Memory B cell (primary cell): Measurements from ENCODE around the gene ZNF256.
A peak's percentile ranks its signal among the peaks of the same experiment; 100 is the strongest.

Experiments
- ATAC-seq: fragments of 150-1000 bp; cut with Tn5 transposase; 2 replicates; pipeline ENCODE4 v1.10.0; 2021; ENCODE audit warnings: low read depth, mild to moderate bottlenecking, moderate library complexity
- DNase-seq, 2 donors: peaks; one replicate each; pipeline ENCODE4 v3.0.0; 2022; ENCODE audit warnings: low spot score in 2 of 2
- H3K27ac Mint-ChIP-seq: one replicate; pipeline ENCODE4 v1.8.0; 2022; ENCODE audit warnings: mild to moderate bottlenecking, moderate library complexity, mixed read lengths
- H3K27me3 Mint-ChIP-seq: one replicate; pipeline ENCODE4 v1.8.0; 2022; ENCODE audit warnings: mixed read lengths
- H3K36me3 Mint-ChIP-seq: one replicate; pipeline ENCODE4 v1.8.0; 2022; ENCODE audit warnings: mild to moderate bottlenecking, mixed read lengths
- H3K4me1 Mint-ChIP-seq: one replicate; pipeline ENCODE4 v1.8.0; 2022; ENCODE audit warnings: mixed read lengths
- H3K4me3 Mint-ChIP-seq: one replicate; pipeline ENCODE4 v1.8.0; 2022; ENCODE audit warnings: mild to moderate bottlenecking, moderate library complexity, mixed read lengths
- H3K9me3 Mint-ChIP-seq: one replicate; pipeline ENCODE4 v1.8.0; 2022; ENCODE audit warnings: mixed read lengths

ZNF256 gene

GRCh38 chr19:57947419-57948134 is at the start of gene ZNF256:
Gene ZNF256 (minus strand): TSS chr19:57947706. CDS start chr19:57947474, 232 bp downstream.
- Mint-ChIP-seq H3K27me3 (no peaks in the 10 kb centered on the region), H3K4me3 (peak within 1 kb of the TSS; percentile 97), H3K27ac (peak within 1 kb of the TSS; percentile 93), H3K36me3 (peaks cover 35% of the 10 kb centered on the region), H3K9me3 (peaks cover 27% of the 10 kb centered on the region), H3K4me1 (peaks cover 15% of the 10 kb centered on the region)
- ATAC-seq (peak; percentile 95), DNase-seq (peak; percentile 75 to 85)

- H3K4me1 Mint-ChIP-seq, result peaks cover 6% of the 10 kb centered on the region
- peaks cover 77% of the 10 kb centered on the region for H3K36me3 Mint-ChIP-seq
- H3K9me3 Mint-ChIP-seq, result peaks cover 28% of the 10 kb centered on the region
- ATAC-seq (no peak), DNase-seq (no peak)
- no peaks in the 10 kb centered on the region for H3K27me3 Mint-ChIP-seq
- H3K27ac Mint-ChIP-seq, result no peak overlapping the region
- no peak overlapping the region for H3K4me3 Mint-ChIP-seq
These were observed 45.3 kb upstream of the ZNF256 start for GRCh38 chr19:57992841-57993240.

DNA sequence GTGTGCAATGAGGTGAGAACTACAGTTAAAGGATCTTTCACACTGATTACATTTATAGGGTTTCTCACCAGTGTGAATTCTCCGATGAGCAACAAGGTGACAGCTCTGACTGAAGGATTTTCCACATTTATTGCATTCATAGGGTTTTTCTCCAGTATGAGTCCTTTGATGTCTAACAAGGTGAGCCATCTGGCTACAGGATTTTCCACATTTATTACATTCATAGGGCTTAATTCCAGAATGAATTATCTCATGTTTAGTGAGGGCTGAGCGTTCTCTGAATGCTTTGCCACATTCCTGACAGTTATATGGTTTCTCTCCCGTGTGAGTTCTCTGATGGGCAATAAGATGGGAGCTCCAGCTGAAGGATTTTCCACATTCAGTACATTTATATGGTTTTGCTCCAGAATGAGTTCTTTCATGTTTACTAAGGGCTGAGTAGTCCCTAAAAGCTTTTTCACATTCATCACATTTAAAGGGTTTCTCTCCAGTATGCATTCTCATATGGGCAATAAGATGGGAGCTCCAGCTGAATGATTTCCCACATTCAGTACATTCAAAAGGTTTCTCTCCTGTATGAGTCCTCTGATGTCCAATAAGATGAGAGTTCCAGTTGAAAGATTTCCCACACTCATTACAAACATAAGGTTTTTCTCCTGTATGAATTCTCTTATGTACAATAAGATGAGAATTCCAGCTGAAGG is 31.2 kb upstream of the ZNF256 start:
- Mint-ChIP-seq H3K27me3 (no peaks in the 10 kb centered on the region), H3K4me1 (no peaks in the 10 kb centered on the region), H3K4me3 (no peak overlapping the region), H3K27ac (no peak overlapping the region), H3K9me3 (peaks cover 24% of the 10 kb centered on the region), H3K36me3 (peaks cover 70% of the 10 kb centered on the region)
- no peak for DNase-seq
- no peak for ATAC-seq

GRCh38 chr19:57974434-57974833 is 26.9 kb upstream of the ZNF256 start, which contains the start of gene C19orf18:
Gene C19orf18 (minus strand): TSS chr19:57974534. CDS start chr19:57974432, 102 bp downstream.
- Mint-ChIP-seq H3K4me1 (no peaks in the 10 kb centered on the region), H3K36me3 (peaks cover 50% of the 10 kb centered on the region), H3K9me3 (peaks cover 20% of the 10 kb centered on the region), H3K27me3 (no peaks in the 10 kb centered on the region), H3K27ac (no peak within 1 kb of the TSS), H3K4me3 (no peak within 1 kb of the TSS)
- ATAC-seq (no peak), DNase-seq (no peak)

GRCh38 chr19:57964761-57965160 is 17.3 kb upstream of the ZNF256 start:
- ATAC-seq (no peak), DNase-seq (no peak)
- no peak overlapping the region for H3K4me3 Mint-ChIP-seq
- H3K27ac Mint-ChIP-seq, result no peak overlapping the region
- H3K4me1 Mint-ChIP-seq, result no peaks in the 10 kb centered on the region
- H3K9me3 Mint-ChIP-seq, result peaks cover 14% of the 10 kb centered on the region
- peaks cover 28% of the 10 kb centered on the region for H3K36me3 Mint-ChIP-seq
- H3K27me3 Mint-ChIP-seq, result no peaks in the 10 kb centered on the region

GRCh38 chr19:57961785-57962184 is 14.3 kb upstream of the ZNF256 start:
- ATAC-seq, result no peak
- H3K27me3 Mint-ChIP-seq, result no peaks in the 10 kb centered on the region
- no peak overlapping the region for H3K27ac Mint-ChIP-seq
- H3K4me3 Mint-ChIP-seq, result no peak overlapping the region
- H3K9me3 Mint-ChIP-seq, result peaks cover 10% of the 10 kb centered on the region
- DNase-seq, result no peak
- no peaks in the 10 kb centered on the region for H3K4me1 Mint-ChIP-seq
- H3K36me3 Mint-ChIP-seq, result peaks cover 26% of the 10 kb centered on the region

DNA sequence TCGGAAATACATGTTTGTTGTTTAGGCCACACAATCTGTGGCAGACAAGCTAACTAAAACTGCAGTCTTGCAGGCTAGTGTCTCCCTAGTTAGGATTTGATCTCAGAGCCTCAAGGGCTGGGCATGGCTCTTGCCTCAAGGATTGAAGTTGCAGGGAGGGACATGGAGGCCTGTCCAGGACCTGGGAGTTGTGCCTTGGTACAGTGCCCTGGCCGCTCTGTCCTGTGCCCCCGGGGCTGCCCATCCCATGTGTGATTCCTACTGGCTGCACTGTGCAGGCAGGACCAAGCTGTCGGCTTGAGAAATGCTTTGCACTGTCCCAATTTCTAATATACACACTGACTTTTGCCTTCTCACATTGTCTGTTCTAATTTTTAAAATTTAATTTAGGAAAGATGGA is 7.5 kb upstream of the ZNF256 start:
- Mint-ChIP-seq H3K27ac (no peak overlapping the region), H3K4me3 (no peak overlapping the region), H3K4me1 (no peaks in the 10 kb centered on the region), H3K9me3 (peaks cover 12% of the 10 kb centered on the region), H3K27me3 (peaks cover 4% of the 10 kb centered on the region), H3K36me3 (peaks cover 15% of the 10 kb centered on the region)
- DNase-seq (no peak), ATAC-seq (no peak)

DNA sequence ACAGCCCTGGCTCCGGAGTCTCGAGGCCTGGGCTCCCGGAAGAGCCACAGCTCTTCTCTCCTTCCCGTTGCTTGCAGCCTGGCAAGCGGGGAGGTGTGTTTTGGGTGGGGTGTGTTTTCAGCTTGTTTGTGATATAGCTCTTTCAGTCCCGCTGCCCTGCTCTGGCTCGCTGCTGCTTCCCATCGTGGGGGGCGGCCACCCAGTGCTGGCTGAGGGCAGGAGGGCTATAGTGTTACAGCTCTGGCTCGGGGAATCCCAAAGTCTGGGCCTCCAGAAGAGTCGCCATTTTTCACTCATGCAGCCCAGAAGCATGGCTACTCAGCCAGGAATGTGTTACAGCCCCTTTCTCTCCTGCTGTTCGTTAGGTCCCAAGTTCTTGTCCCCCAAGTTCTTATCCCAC is 2.2 kb upstream of the ZNF256 start:
- Mint-ChIP-seq H3K4me1 (peaks cover 15% of the 10 kb centered on the region), H3K27me3 (peaks cover 4% of the 10 kb centered on the region), H3K36me3 (peaks cover 15% of the 10 kb centered on the region), H3K27ac (no peak overlapping the region), H3K9me3 (peaks cover 16% of the 10 kb centered on the region), H3K4me3 (no peak overlapping the region)
- ATAC-seq (no peak), DNase-seq (no peak)

DNA sequence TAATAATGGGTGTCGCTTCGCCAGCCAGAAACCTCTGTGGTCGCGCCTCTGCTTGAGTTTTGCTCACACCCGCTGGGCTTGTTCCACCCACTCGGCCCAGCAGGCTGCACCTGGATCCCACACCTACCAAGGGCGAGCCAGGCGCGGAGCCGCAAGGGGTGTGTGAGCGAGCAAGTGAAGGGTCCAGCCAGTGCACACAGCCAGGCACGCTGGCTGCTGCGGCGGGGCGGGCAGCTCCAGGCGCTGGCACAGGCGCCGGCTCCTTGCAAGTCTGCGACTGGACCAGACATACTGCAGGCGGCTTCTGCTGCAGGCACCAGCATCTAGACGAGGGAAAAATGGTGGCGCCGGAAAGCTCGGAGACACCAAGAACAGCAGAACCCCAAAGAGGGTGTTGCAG is 1.8 kb upstream of the ZNF256 start:
- H3K27me3 Mint-ChIP-seq, result peaks cover 1% of the 10 kb centered on the region
- peaks cover 18% of the 10 kb centered on the region for H3K36me3 Mint-ChIP-seq
- ATAC-seq (no peak), DNase-seq (no peak)
- H3K4me3 Mint-ChIP-seq, result no peak overlapping the region
- H3K9me3 Mint-ChIP-seq, result peaks cover 16% of the 10 kb centered on the region
- no peak overlapping the region for H3K27ac Mint-ChIP-seq
- peaks cover 15% of the 10 kb centered on the region for H3K4me1 Mint-ChIP-seq

GRCh38 chr19:57947088-57947418 is 453 bp downstream of the ZNF256 start:
- no peaks in the 10 kb centered on the region for H3K27me3 Mint-ChIP-seq
- peaks cover 40% of the 10 kb centered on the region for H3K36me3 Mint-ChIP-seq
- H3K4me1 Mint-ChIP-seq, result peaks cover 15% of the 10 kb centered on the region
- peak overlapping the region; percentile 93 for H3K27ac Mint-ChIP-seq
- peak in 1 of 2 donors; percentile 16 for DNase-seq
- peaks cover 30% of the 10 kb centered on the region for H3K9me3 Mint-ChIP-seq
- ATAC-seq, result peak; percentile 2
- H3K4me3 Mint-ChIP-seq, result peak overlapping the region; percentile 97

DNA sequence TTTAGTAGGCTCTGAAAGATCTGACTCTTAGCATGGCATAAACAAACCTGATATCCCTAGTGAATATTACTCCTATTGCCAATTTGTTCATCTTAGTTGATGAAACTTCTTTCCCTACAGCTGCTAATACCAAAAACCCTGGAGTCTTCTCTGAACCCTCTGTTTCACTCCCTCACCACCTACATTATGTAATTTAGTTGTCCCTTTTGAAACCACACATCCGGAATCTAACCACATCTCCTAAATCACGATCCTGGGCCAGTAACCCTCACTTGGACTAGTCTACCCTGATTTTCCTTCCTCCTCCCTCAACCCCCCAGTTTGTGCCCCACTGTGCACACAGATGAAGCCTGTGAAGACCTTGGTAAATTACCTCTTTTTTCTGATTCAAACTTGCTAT is 1.2 kb downstream of the ZNF256 start:
- Mint-ChIP-seq H3K4me1 (peaks cover 15% of the 10 kb centered on the region), H3K27ac (peak overlapping the region; percentile 3), H3K9me3 (peaks cover 30% of the 10 kb centered on the region), H3K36me3 (peaks cover 48% of the 10 kb centered on the region), H3K27me3 (no peaks in the 10 kb centered on the region), H3K4me3 (peak overlapping the region; percentile 97)
- no peak for ATAC-seq
- DNase-seq, result no peak

DNA sequence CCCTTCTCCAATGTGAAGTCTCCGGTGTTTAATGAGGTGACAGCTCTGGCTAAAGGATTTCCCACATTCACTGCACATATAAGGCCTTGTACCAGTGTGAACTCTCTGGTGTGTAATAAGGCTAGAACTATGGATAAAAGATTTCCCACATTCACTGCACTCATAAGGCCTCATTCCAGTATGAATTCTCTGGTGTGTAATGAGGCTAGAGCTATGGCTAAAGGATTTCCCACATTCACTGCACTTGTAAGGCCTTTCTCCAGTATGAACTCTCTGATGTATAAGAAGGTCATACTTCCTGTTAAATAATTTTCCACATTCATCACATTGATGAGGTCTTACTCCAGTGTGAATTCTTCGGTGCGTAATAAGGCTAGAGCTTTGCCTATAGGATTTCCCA is 5.9 kb downstream of the ZNF256 start:
- H3K36me3 Mint-ChIP-seq, result peaks cover 66% of the 10 kb centered on the region
- H3K27ac Mint-ChIP-seq, result no peak overlapping the region
- no peak overlapping the region for H3K4me3 Mint-ChIP-seq
- H3K9me3 Mint-ChIP-seq, result peaks cover 34% of the 10 kb centered on the region
- ATAC-seq, result no peak
- no peak for DNase-seq
- peaks cover 10% of the 10 kb centered on the region for H3K4me1 Mint-ChIP-seq
- no peaks in the 10 kb centered on the region for H3K27me3 Mint-ChIP-seq

- H3K4me3 Mint-ChIP-seq, result no peak overlapping the region
- peaks cover 47% of the 10 kb centered on the region for H3K36me3 Mint-ChIP-seq
- H3K27me3 Mint-ChIP-seq, result no peaks in the 10 kb centered on the region
- DNase-seq (no peak), ATAC-seq (no peak)
- peaks cover 11% of the 10 kb centered on the region for H3K4me1 Mint-ChIP-seq
- H3K9me3 Mint-ChIP-seq, result peaks cover 12% of the 10 kb centered on the region
- no peak overlapping the region for H3K27ac Mint-ChIP-seq
These were observed 11.8 kb downstream of the ZNF256 start for GRCh38 chr19:57935731-57936130.

DNA sequence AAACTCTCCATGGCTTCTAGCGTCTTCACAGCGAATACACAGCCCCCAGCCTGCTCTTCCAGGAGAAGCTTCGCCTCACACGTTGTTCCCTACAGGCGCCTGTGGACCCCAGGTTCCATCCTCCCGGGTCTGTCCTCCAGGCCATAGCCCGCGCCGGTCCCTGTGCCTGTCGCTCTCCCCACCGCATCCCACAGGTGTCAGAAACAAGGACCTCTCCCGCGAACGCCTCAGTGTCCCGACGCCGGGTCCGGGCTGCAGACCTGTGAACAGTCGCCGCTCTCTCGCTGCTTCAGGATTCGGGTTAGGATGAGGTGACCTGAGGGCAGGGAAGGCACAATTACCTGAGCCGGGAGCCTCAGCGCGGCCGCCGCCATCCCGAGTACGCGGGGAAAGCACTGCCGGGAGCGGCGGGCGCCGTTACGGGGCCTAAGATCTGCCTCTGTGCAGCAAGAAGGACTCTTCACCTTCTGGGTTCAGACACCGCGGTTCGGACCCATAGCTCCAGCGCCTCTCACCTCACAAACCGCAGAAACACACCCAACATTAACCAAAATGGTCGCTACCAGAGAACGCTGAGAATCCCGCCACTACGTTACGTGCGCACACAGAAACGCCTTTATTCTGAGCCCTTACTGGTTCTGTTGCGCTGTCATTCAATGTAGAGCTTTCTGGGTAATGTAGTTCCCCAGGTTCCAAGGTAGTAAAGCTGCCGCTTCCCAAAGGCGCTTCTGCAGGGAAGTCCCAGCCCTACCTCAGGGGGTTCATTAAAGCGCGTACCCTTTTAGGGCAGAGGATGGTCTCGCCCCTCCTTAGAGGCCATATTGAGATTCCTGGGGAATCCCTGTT is 12.5 kb downstream of the ZNF256 start, which contains the start of gene ZNF418:
TSS of gene ZNF418 (minus strand) at position 583 of the 846 bp plus-strand sequence. CDS start 1,580 bp downstream, outside the sequence.
- peaks cover 11% of the 10 kb centered on the region for H3K9me3 Mint-ChIP-seq
- DNase-seq, result peak; percentile 51 to 57
- H3K36me3 Mint-ChIP-seq, result peaks cover 49% of the 10 kb centered on the region
- peak; percentile 100 for ATAC-seq
- H3K4me3 Mint-ChIP-seq, result peak within 1 kb of the TSS; percentile 96
- H3K4me1 Mint-ChIP-seq, result peaks cover 11% of the 10 kb centered on the region
- H3K27ac Mint-ChIP-seq, result peak within 1 kb of the TSS; percentile 94
- no peaks in the 10 kb centered on the region for H3K27me3 Mint-ChIP-seq
